A673 (cell line): Measurements from ENCODE around the gene ATP10A. TPM values are rescaled to one million over a fixed set of nuclear protein-coding genes. Genes with fewer than 3 reads are reported as not detected.

Experiments used
- BruUV-seq: library from RNA; stranded (reverse); fragments of 400-500 nt; replicated peaks from 2 replicates; lab custom pipeline; 2021; lab: Mats Ljungman, UMichigan
- CTCF ChIA-PET: fragments of 300-600 bp; sonication (Branson Sonifier 250); formaldehyde crosslinking; loops from one replicate; lab custom pipeline; 2022; ENCODE audit warnings: antibody characterized with exemption; lab: Charles Lee
- POLR2A ChIA-PET: fragments of 300-600 bp; sonication (Branson Sonifier 250); formaldehyde crosslinking; loops from one replicate; lab custom pipeline; 2022; ENCODE audit warnings: antibody characterized with exemption; ENCODE audit not compliant: low non-redundant PET; lab: Charles Lee
- DNase-seq: peaks from one replicate; pipeline ENCODE4 v3.0.0-alpha.2; 2015; ENCODE audit warnings: low spot score
- H3K27ac ChIP-seq: fragments of 200-600 bp; sonication (generic); 2 replicates; pipeline ENCODE4 v1.5.1; 2016; ENCODE audit warnings: mixed run types, low read depth, mild to moderate bottlenecking, mixed read lengths, antibody characterized with exemption, low read length; ENCODE audit not compliant: poor library complexity, severe bottlenecking
- H3K27me3 ChIP-seq: fragments of 200-600 bp; sonication (generic); replicated peaks from 2 replicates; pipeline ENCODE4 v1.6.1; 2017; ENCODE audit warnings: mixed run types, low read depth, mild to moderate bottlenecking, mixed read lengths, antibody characterized with exemption, low read length; ENCODE audit not compliant: insufficient read depth, poor library complexity
- H3K36me3 ChIP-seq: fragments of 200-600 bp; sonication (generic); 2 replicates; pipeline ENCODE4 v1.6.1; 2016; ENCODE audit warnings: mixed run types, mild to moderate bottlenecking, mixed read lengths, antibody characterized with exemption, low read length; ENCODE audit not compliant: insufficient read depth, poor library complexity, severe bottlenecking
- H3K4me1 ChIP-seq: fragments of 200-600 bp; sonication (generic); 2 replicates; pipeline ENCODE4 v1.6.1; 2017; ENCODE audit warnings: mixed run types, mild to moderate bottlenecking, mixed read lengths, antibody characterized with exemption, low read length; ENCODE audit not compliant: insufficient read depth, poor library complexity, severe bottlenecking
- H3K4me3 ChIP-seq: fragments of 200-600 bp; sonication (generic); 2 replicates; pipeline ENCODE4 v1.5.1; 2016; ENCODE audit warnings: low read depth, mixed run types, mild to moderate bottlenecking, mixed read lengths, low read length; ENCODE audit not compliant: poor library complexity, severe bottlenecking
- H3K9me3 ChIP-seq: fragments of 200-600 bp; sonication (generic); 2 replicates; pipeline ENCODE4 v1.6.1; 2016; ENCODE audit warnings: mixed run types, low read depth, mild to moderate bottlenecking, mixed read lengths, antibody characterized with exemption, low read length; ENCODE audit not compliant: poor library complexity, severe bottlenecking
- CTCF ChIP-seq: fragments of 300-800, 200-600 bp; sonication (generic); conservative IDR thresholded peaks from 2 replicates; pipeline ENCODE4 v1.5.1; 2017; ENCODE audit warnings: low read depth, mild to moderate bottlenecking, antibody characterized with exemption, low read length, moderate library complexity, mixed read lengths
- EZH2 ChIP-seq: fragments of 200-600 bp; sonication (generic); IDR thresholded peaks from 2 replicates; pipeline ENCODE4 v1.6.1; 2017; ENCODE audit warnings: borderline replicate concordance, low read depth, mild to moderate bottlenecking, mixed read lengths, antibody characterized with exemption, low read length; ENCODE audit not compliant: poor library complexity, severe bottlenecking
- intact Hi-C: fragments of 100-400 bp; cut with micrococcal nuclease; formaldehyde crosslinking; loops from one replicate; pipeline ENCODE4 v1.10.0; 2022; ENCODE audit not compliant: unreplicated experiment
- total RNA-seq: library from RNA; stranded (reverse); gene quantifications from 2 replicates; pipeline ENCODE4 v1.2.3, GENCODE V29; 2021

ATP10A gene
- total RNA-seq, 1 experiment from 2014 or later: not detected

GRCh38 chr15:25653371-25653770 lies 209.8 kb downstream of the ATP10A start:
- intact Hi-C loops: no loop called here
- no peaks in the 10 kb centered on the region for H3K4me1 ChIP-seq
- H3K36me3 ChIP-seq: no peaks in the 10 kb centered on the region
- no peak for DNase-seq
- BruUV-seq: no TSS peak
- no peak overlapping the region for H3K4me3 ChIP-seq
- ChIA-PET POLR2A (no interaction called here), CTCF (no interaction called here)
- TF ChIP-seq CTCF (no peak), EZH2 (no peak)
- H3K9me3 ChIP-seq: peaks cover 4% of the 10 kb centered on the region
- H3K27ac ChIP-seq: no peak overlapping the region
- no peaks in the 10 kb centered on the region for H3K27me3 ChIP-seq

- no peak overlapping the region for H3K27ac ChIP-seq
- intact Hi-C loops: no loop called here
- TF ChIP-seq CTCF (no peak), EZH2 (no peak)
- CTCF ChIA-PET: no interaction called here
- POLR2A ChIA-PET: no interaction called here
- H3K4me1 ChIP-seq: no peaks in the 10 kb centered on the region
- no TSS peak for BruUV-seq
- no peak for DNase-seq
- peaks cover 1% of the 10 kb centered on the region for H3K9me3 ChIP-seq
- H3K4me3 ChIP-seq: no peak overlapping the region
- H3K27me3 ChIP-seq: no peaks in the 10 kb centered on the region
- H3K36me3 ChIP-seq: no peaks in the 10 kb centered on the region
Measured at GRCh38 chr15:25652704-25653103, 210.4 kb downstream of the ATP10A start.

- ChIA-PET POLR2A (no interaction called here), CTCF (no interaction called here)
Measured at GRCh38 chr15:25649390-25649789, 213.7 kb downstream of the ATP10A start.

More at GRCh38 chr15:25649390-25649789, 213.7 kb downstream of the ATP10A start:
- Histone ChIP-seq H3K36me3 (no peaks in the 10 kb centered on the region), H3K9me3 (peaks cover 13% of the 10 kb centered on the region), H3K27me3 (no peaks in the 10 kb centered on the region), H3K27ac (no peak overlapping the region), H3K4me1 (no peaks in the 10 kb centered on the region), H3K4me3 (no peak overlapping the region)
- intact Hi-C loops: no loop called here
- no TSS peak for BruUV-seq
- no peak for DNase-seq
- no peak for TF ChIP-seq EZH2
- no peak for TF ChIP-seq CTCF
